Thymus (tissue), 11 donors: Measurements from ENCODE around the gene OSBPL9. TPM values are rescaled to one million over a fixed set of nuclear protein-coding genes. Genes with fewer than 3 reads are reported as not detected.

Experiments used
- DNase-seq, 9 donors: peaks; one replicate each; pipeline ENCODE4 v3.0.0-alpha.2; 2013; ENCODE audit warnings: low spot score in 9 of 9, low read depth in 6 of 9, missing footprints in 1 of 9
- H3K27ac ChIP-seq, 2 donors: one replicate each; pipeline ENCODE4 v1.5.1; 2013; ENCODE audit warnings: control low read depth in 1 of 2, low read depth in 1 of 2, low read length in 1 of 2, mild to moderate bottlenecking in 1 of 2, moderate library complexity in 1 of 2
- H3K27me3 ChIP-seq, 2 donors: one replicate each; pipeline ENCODE4 v1.5.1; 2013; ENCODE audit warnings: low read length in 1 of 2; ENCODE audit not compliant: control insufficient read depth in 2 of 2, insufficient read depth in 1 of 2
- H3K36me3 ChIP-seq, 2 donors: one replicate each; pipeline ENCODE4 v1.5.1; 2013; ENCODE audit warnings: low read length in 1 of 2, mild to moderate bottlenecking in 1 of 2, moderate library complexity in 1 of 2; ENCODE audit not compliant: control insufficient read depth in 2 of 2, insufficient read depth in 2 of 2
- H3K4me1 ChIP-seq, 2 donors: one replicate each; pipeline ENCODE4 v1.5.1; 2013; ENCODE audit warnings: low read length in 2 of 2; ENCODE audit not compliant: control insufficient read depth in 2 of 2, insufficient read depth in 2 of 2
- H3K4me3 ChIP-seq, 2 donors: one replicate each; pipeline ENCODE4 v1.5.1; 2013; ENCODE audit warnings: low read length in 2 of 2, control low read depth in 1 of 2, mild to moderate bottlenecking in 1 of 2
- H3K9me3 ChIP-seq, 2 donors: one replicate each; pipeline ENCODE4 v1.5.1; 2013; ENCODE audit warnings: low read length in 1 of 2, mild to moderate bottlenecking in 1 of 2; ENCODE audit not compliant: control insufficient read depth in 2 of 2, insufficient read depth in 1 of 2
- WGBS: extraction: QIAGEN DNeasy Blood & Tissue Kit; methylation state at CpG from one replicate; pipeline ENCODE4 v1.1.7; 2013; 5-methylcytosine and 5-hydroxymethylcytosine counted together
- polyA plus RNA-seq: library from polyadenylated mRNA; stranded (reverse); fragments of 200-250 nt; gene quantifications from one replicate; pipeline ENCODE4 v1.2.3, GENCODE V29; 2013
- total RNA-seq: library from RNA; stranded (reverse); fragments of 120-200 nt; gene quantifications from one replicate; pipeline ENCODE4 v1.2.4, GENCODE V29; 2013
- donor health status: healthy.

Gene OSBPL9
- total and polyA plus RNA-seq, 2 donors = 53.7 to 58.1 TPM

GRCh38 chr1:51738681-51739080 lies 121.8 kb downstream of the OSBPL9 start:
- Histone ChIP-seq H3K9me3 (no peaks in the 10 kb centered on the region), H3K4me3 (no peak overlapping the region), H3K4me1 (peaks cover 9 to 11% of the 10 kb centered on the region in 2 donors), H3K36me3 (no peaks in the 10 kb centered on the region), H3K27ac (no peak overlapping the region), H3K27me3 (no peaks in the 10 kb centered on the region)
- DNase-seq = no peak
- WGBS = 96% methylated on average over 3 of the region's 3 CpGs

GRCh38 chr1:51740652-51741051 lies 123.8 kb downstream of the OSBPL9 start:
- H3K9me3 ChIP-seq = no peaks in the 10 kb centered on the region
- H3K4me3 ChIP-seq = no peak overlapping the region
- H3K27me3 ChIP-seq = no peaks in the 10 kb centered on the region
- H3K4me1 ChIP-seq = no peaks in the 10 kb centered on the region
- H3K27ac ChIP-seq = no peak overlapping the region
- H3K36me3 ChIP-seq = no peaks in the 10 kb centered on the region
- DNase-seq = no peak
- 90% methylated on average over 3 of the region's 3 CpGs for WGBS

GRCh38 chr1:51741121-51741681 lies 124.3 kb downstream of the OSBPL9 start:
- no peaks in the 10 kb centered on the region for H3K27me3 ChIP-seq

GRCh38 chr1:51744506-51745303 lies 127.8 kb downstream of the OSBPL9 start:
- Histone ChIP-seq H3K4me1 (no peaks in the 10 kb centered on the region), H3K4me3 (no peak overlapping the region), H3K27ac (no peak overlapping the region), H3K9me3 (no peaks in the 10 kb centered on the region), H3K27me3 (no peaks in the 10 kb centered on the region), H3K36me3 (no peaks in the 10 kb centered on the region)
- WGBS = 93% methylated on average over 4 of the region's 4 CpGs
- no peak for DNase-seq

More at GRCh38 chr1:51741121-51741681, 124.3 kb downstream of the OSBPL9 start:
- H3K27ac ChIP-seq = no peak overlapping the region
- no peak overlapping the region for H3K4me3 ChIP-seq
- no peaks in the 10 kb centered on the region for H3K9me3 ChIP-seq
- H3K36me3 ChIP-seq = no peaks in the 10 kb centered on the region
- 100% methylated on average over 1 of the region's 1 CpG for WGBS
- DNase-seq = no peak
- H3K4me1 ChIP-seq = no peaks in the 10 kb centered on the region

DNA sequence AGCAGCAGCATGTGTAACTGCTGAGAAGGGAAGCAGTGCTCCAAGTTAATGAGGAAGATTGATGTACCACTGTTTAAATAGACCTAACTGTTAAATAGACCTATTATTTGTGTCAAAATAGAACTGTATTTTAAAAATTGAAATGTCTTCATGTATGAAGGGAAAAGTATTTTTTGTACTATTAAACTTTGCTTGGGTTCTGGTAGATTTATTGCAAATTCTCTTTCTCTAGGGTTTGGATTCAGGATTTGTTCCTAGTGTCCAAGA lies 128.3 kb downstream of the OSBPL9 start:
- H3K27me3 ChIP-seq = no peaks in the 10 kb centered on the region
- no peaks in the 10 kb centered on the region for H3K36me3 ChIP-seq
- no peak overlapping the region for H3K4me3 ChIP-seq
- no peak overlapping the region for H3K27ac ChIP-seq
- no peaks in the 10 kb centered on the region for H3K4me1 ChIP-seq
- DNase-seq = no peak
- no peaks in the 10 kb centered on the region for H3K9me3 ChIP-seq

GRCh38 chr1:51749151-51749550 lies 132.3 kb downstream of the OSBPL9 start:
- Histone ChIP-seq H3K9me3 (peaks cover 0 to 1% of the 10 kb centered on the region in 2 donors), H3K4me1 (peaks cover 0 to 3% of the 10 kb centered on the region in 2 donors), H3K27ac (no peak overlapping the region), H3K4me3 (no peak overlapping the region), H3K36me3 (peaks cover 6 to 11% of the 10 kb centered on the region in 2 donors), H3K27me3 (no peaks in the 10 kb centered on the region)
- DNase-seq = no peak
- WGBS = 96% methylated on average over 3 of the region's 3 CpGs

- over 99% methylated on average over 3 of the region's 3 CpGs for WGBS
- no peak overlapping the region for H3K4me3 ChIP-seq
- no peak overlapping the region for H3K27ac ChIP-seq
- H3K9me3 ChIP-seq = peaks cover 0 to 1% of the 10 kb centered on the region in 2 donors
- H3K4me1 ChIP-seq = peaks cover 0 to 3% of the 10 kb centered on the region in 2 donors
- DNase-seq = no peak
- peaks cover 6 to 11% of the 10 kb centered on the region in 2 donors for H3K36me3 ChIP-seq
- H3K27me3 ChIP-seq = no peaks in the 10 kb centered on the region
Measured at GRCh38 chr1:51750218-51750617, 133.3 kb downstream of the OSBPL9 start.

DNA sequence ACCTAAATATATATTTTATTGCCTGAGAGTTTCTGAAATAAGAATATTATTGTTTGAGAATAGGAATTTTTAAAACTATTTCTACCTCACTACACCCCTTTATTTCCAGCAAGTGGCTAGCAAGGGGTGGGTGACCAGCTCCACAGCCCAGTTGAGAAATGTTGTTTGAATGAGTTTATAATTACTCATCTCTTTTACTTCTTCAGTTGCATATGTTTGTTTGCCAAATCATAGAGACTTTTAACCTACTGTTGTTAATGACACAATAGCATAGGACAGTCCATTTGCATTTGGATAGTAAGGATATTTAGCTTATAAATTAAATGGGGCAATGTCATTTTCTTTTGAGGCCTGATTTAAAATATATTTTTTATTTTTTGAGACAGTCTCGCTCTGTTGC lies 133.8 kb downstream of the OSBPL9 start:
- Histone ChIP-seq H3K27ac (no peak overlapping the region), H3K27me3 (no peaks in the 10 kb centered on the region), H3K36me3 (peaks cover 10 to 16% of the 10 kb centered on the region in 2 donors), H3K9me3 (peaks cover 0 to 1% of the 10 kb centered on the region in 2 donors), H3K4me1 (peaks cover 0 to 3% of the 10 kb centered on the region in 2 donors), H3K4me3 (no peak overlapping the region)
- WGBS = 98% methylated on average over 1 of the region's 1 CpG
- DNase-seq = no peak

DNA sequence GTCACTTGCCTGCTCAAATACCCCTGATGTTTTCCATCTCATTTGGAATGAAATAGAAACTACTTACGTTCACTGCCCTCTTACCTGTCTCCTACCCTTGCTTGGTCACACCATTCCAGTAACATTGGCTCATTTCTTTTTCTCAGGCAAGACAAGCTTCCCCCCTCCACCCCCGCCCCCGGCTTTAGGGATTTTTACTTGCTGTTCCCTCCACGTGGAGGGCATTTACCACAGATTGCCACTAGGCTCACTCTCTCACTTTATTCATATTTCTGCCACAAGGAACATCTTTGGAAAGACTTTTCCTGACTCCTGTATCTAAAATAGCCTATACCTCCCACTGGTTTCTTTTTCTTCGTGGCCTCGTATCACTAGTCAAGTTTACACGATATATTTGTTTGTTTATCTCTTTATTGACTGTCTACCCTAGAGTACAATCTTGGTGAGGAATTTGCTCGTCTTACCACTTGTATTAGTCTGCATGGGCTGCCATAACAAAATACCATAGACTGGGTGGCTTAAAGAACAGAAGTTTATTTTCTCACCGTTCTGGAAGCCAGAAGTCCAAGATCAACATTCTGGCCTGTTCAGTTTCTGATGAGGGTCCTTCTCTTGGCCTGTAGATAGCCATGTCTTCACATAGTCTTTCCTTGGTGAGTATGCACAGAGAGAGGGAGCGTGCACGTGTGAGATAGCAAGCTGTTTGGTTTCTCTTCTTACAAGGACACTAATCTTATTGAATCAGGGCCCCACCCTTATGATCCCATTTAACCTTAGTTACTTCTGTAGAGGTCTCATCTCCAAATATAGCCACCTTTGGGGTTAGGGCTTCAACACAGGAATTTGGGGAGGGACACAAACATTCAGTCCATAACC lies 135.4 kb downstream of the OSBPL9 start:
- peaks cover 0 to 1% of the 10 kb centered on the region in 2 donors for H3K9me3 ChIP-seq
- no peak overlapping the region for H3K4me3 ChIP-seq
- peaks cover 10 to 16% of the 10 kb centered on the region in 2 donors for H3K36me3 ChIP-seq
- 94% methylated on average over 11 of the region's 11 CpGs for WGBS
- H3K4me1 ChIP-seq = peaks cover 0 to 3% of the 10 kb centered on the region in 2 donors
- DNase-seq = no peak
- no peak overlapping the region for H3K27ac ChIP-seq
- no peaks in the 10 kb centered on the region for H3K27me3 ChIP-seq
